OCI-LY1 (cell line): ENCODE data around the gene SCAF8.
A peak's percentile ranks its signal among the peaks of the same experiment; 100 is the strongest.
"Not testable (repeated sequence)": the region's sequence is repeated elsewhere in the genome, so short reads cannot be mapped to it uniquely, and the experiment has no call there.

Source experiments
- H2AFZ ChIP-seq: fragments of 200-600 bp; sonication (generic), shearing (Covaris generic); 2 replicates; pipeline ENCODE4 v1.6.0; 2014; ENCODE audit warnings: antibody characterized with exemption, mild to moderate bottlenecking, low read length
- H3F3A ChIP-seq: fragments of 200-600 bp; sonication (generic), shearing (Covaris generic); 2 replicates; pipeline ENCODE4 v1.6.0; 2014; ENCODE audit warnings: mild to moderate bottlenecking, antibody characterized with exemption, low read length, moderate library complexity; ENCODE audit not compliant: insufficient read depth
- H3K27ac ChIP-seq: fragments of 200-600 bp; sonication (generic); 2 replicates; pipeline ENCODE4 v1.5.1; 2014; ENCODE audit warnings: low read length, mixed run types, mild to moderate bottlenecking, low read depth; ENCODE audit not compliant: poor library complexity, severe bottlenecking
- H3K27me3 ChIP-seq: fragments of 200-600 bp; sonication (generic); 2 replicates; pipeline ENCODE4 v1.6.0; 2014; ENCODE audit warnings: antibody characterized with exemption, mild to moderate bottlenecking, low read length, moderate library complexity; ENCODE audit not compliant: insufficient read depth
- H3K36me3 ChIP-seq: fragments of 200-600 bp; sonication (generic); 2 replicates; pipeline ENCODE4 v1.6.1; 2014; ENCODE audit warnings: mild to moderate bottlenecking, antibody characterized with exemption, low read length, moderate library complexity, mixed read lengths; ENCODE audit not compliant: insufficient read depth
- H3K4me1 ChIP-seq: fragments of 200-600 bp; sonication (generic); 2 replicates; pipeline ENCODE4 v1.5.1; 2014; ENCODE audit warnings: mild to moderate bottlenecking, low read length, moderate library complexity; ENCODE audit not compliant: insufficient read depth, severe bottlenecking
- H3K4me2 ChIP-seq: fragments of 200-600 bp; sonication (generic), shearing (Covaris generic); 2 replicates; pipeline ENCODE4 v1.6.1; 2014; ENCODE audit warnings: low read length
- H3K4me3 ChIP-seq: fragments of 200-600 bp; sonication (generic); 2 replicates; pipeline ENCODE4 v1.5.1; 2014; ENCODE audit warnings: low read length, low read depth, mild to moderate bottlenecking, mixed read lengths; ENCODE audit not compliant: poor library complexity, severe bottlenecking
- H3K79me2 ChIP-seq: fragments of 200-600 bp; shearing (Covaris generic); 2 replicates; pipeline ENCODE4 v1.6.1; 2016; ENCODE audit warnings: mixed run types, low read length, mixed read lengths; ENCODE audit not compliant: insufficient read depth
- H3K9ac ChIP-seq: fragments of 200-600 bp; sonication (generic), shearing (Covaris generic); 2 replicates; pipeline ENCODE4 v1.6.1; 2014; ENCODE audit warnings: mild to moderate bottlenecking, low read length, mixed read lengths
- H3K9me2 ChIP-seq: fragments of 200-600 bp; sonication (generic), shearing (Covaris generic); 2 replicates; pipeline ENCODE4 v1.6.1; 2014; ENCODE audit warnings: low read depth, mild to moderate bottlenecking, low read length, mixed read lengths
- H3K9me3 ChIP-seq: fragments of 200-600 bp; shearing (Covaris generic); 2 replicates; pipeline ENCODE4 v1.6.1; 2014; ENCODE audit warnings: low read length, mixed read lengths
- H4K20me1 ChIP-seq: fragments of 200-600 bp; sonication (generic), shearing (Covaris generic); 2 replicates; pipeline ENCODE4 v1.6.0; 2016; ENCODE audit warnings: mild to moderate bottlenecking, low read length; ENCODE audit not compliant: insufficient read depth
- CTCF ChIP-seq: fragments of 200-600 bp; sonication (generic), shearing (Covaris generic); IDR thresholded peaks from 2 replicates; pipeline ENCODE4 v1.5.1; 2017; ENCODE audit warnings: mild to moderate bottlenecking, antibody characterized with exemption, low read length, moderate library complexity, mixed read lengths
- EZH2 ChIP-seq: fragments of 200-600 bp; sonication (generic), shearing (Covaris generic); IDR thresholded peaks from 2 replicates; pipeline ENCODE4 v1.8.0; 2017; ENCODE audit warnings: borderline replicate concordance, mixed run types, mild to moderate bottlenecking, antibody characterized with exemption, low read length, moderate library complexity, mixed read lengths

Gene SCAF8

DNA sequence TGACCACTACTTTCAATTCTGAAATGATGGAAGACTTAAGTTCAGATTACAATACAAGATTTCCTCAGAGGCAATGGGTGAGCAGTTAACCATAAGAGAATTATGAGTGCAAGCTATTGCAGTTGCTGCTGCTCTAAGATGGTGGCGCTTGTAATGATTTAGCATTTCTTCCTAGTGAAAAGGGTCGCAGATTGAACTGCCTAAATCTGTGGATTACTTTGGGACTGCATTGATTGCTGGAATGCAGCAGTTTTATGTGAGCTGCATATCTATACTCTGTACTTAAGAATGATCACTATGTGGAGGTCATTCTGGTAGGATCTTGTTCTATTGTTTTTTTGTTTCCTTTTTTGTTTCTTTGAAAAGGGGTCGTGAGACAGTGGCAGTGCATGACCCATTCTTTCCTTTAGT lies 5.3 kb downstream of the SCAF8 start:
- H3F3A ChIP-seq: no peaks in the 10 kb centered on the region
- H3K79me2 ChIP-seq: peaks cover 96% of the 10 kb centered on the region
- H3K36me3 ChIP-seq: peaks cover 43% of the 10 kb centered on the region
- H3K4me2 ChIP-seq: peak overlapping the region; percentile 37
- TF ChIP-seq EZH2 (no peak), CTCF (peak; percentile 11; the same call in 1 of the 2 replicates)
- H4K20me1 ChIP-seq: no peaks in the 10 kb centered on the region
- peaks cover 50% of the 10 kb centered on the region for H3K4me1 ChIP-seq
- no peaks in the 10 kb centered on the region for H3K27me3 ChIP-seq
- no peak overlapping the region for H2AFZ ChIP-seq
- peak overlapping the region; percentile 17 for H3K4me3 ChIP-seq
- H3K9me2 ChIP-seq: no peaks in the 10 kb centered on the region
- peak overlapping the region; percentile 35; the same call in 1 of the 2 replicates for H3K9ac ChIP-seq
- H3K27ac ChIP-seq: no peak overlapping the region
- 0 out of 2 replicates have a peak, but pooled peaks cover 2% of the 10 kb centered on the region for H3K9me3 ChIP-seq

GRCh38 chr6:154740658-154741057 lies 7.4 kb downstream of the SCAF8 start:
- 0 out of 2 replicates have a peak, but pooled peaks cover 2% of the 10 kb centered on the region for H3K9me3 ChIP-seq
- no peak overlapping the region for H3K27ac ChIP-seq
- no peaks in the 10 kb centered on the region for H3K27me3 ChIP-seq
- H4K20me1 ChIP-seq: no peaks in the 10 kb centered on the region
- no peak for TF ChIP-seq CTCF
- H3K79me2 ChIP-seq: peaks cover 100% of the 10 kb centered on the region
- H3K4me2 ChIP-seq: no peak overlapping the region
- no peaks in the 10 kb centered on the region for H3K9me2 ChIP-seq
- H3K4me3 ChIP-seq: no peak overlapping the region
- peaks cover 46% of the 10 kb centered on the region for H3K4me1 ChIP-seq
- no peaks in the 10 kb centered on the region for H3F3A ChIP-seq
- H2AFZ ChIP-seq: no peak overlapping the region
- H3K36me3 ChIP-seq: peaks cover 54% of the 10 kb centered on the region
- H3K9ac ChIP-seq: no peak overlapping the region

DNA sequence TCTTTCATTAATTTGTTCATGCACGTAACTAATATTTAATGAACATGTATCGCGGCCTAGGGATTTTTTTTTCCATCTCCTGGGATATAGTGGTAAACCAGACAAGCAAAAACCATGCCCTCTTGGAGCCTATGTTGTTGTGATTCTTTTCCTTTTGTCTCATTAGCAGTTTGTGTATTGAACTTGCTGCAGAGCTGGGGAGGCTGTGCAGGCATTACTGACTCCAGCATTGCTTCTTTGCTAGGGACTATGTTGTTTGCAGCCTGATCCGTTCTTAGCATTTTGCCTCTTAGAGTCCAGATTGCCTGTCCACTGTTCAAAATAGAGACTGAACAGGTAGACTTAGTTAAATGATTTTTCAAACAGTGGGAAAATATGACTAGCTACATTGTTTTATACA lies 9.7 kb downstream of the SCAF8 start:
- H3K4me1 ChIP-seq: peaks cover 38% of the 10 kb centered on the region
- H3K79me2 ChIP-seq: peaks cover 100% of the 10 kb centered on the region
- H3K36me3 ChIP-seq: peaks cover 45% of the 10 kb centered on the region
- no peaks in the 10 kb centered on the region for H3K27me3 ChIP-seq
- no peaks in the 10 kb centered on the region for H3K9me2 ChIP-seq
- no peak overlapping the region for H3K4me3 ChIP-seq
- H3F3A ChIP-seq: no peaks in the 10 kb centered on the region
- TF ChIP-seq CTCF: no peak
- H3K4me2 ChIP-seq: no peak overlapping the region
- H3K9me3 ChIP-seq: 0 out of 2 replicates have a peak, but pooled peaks cover 2% of the 10 kb centered on the region
- no peak overlapping the region for H3K9ac ChIP-seq
- no peak overlapping the region for H2AFZ ChIP-seq
- no peaks in the 10 kb centered on the region for H4K20me1 ChIP-seq
- no peak overlapping the region for H3K27ac ChIP-seq

GRCh38 chr6:154744029-154744745 lies 11.0 kb downstream of the SCAF8 start:
- not testable (repeated sequence) for H3K9me3 ChIP-seq, H4K20me1 ChIP-seq, H2AFZ ChIP-seq, H3K9ac ChIP-seq, H3F3A ChIP-seq, H3K4me2 ChIP-seq, H3K9me2 ChIP-seq, H3K4me3 ChIP-seq, H3K27me3 ChIP-seq, H3K27ac ChIP-seq
- Histone ChIP-seq H3K4me1 (peaks cover 25% of the 10 kb centered on the region), H3K79me2 (peaks cover 100% of the 10 kb centered on the region), H3K36me3 (peaks cover 41% of the 10 kb centered on the region)
